HepG2 (cell line): ENCODE measurements around the gene IFNLR1. TPM values are rescaled to one million over a fixed set of nuclear protein-coding genes. Genes with fewer than 3 reads are reported as not detected.

Source experiments
- ARID3A ChIP-seq: IDR thresholded peaks from 2 replicates; pipeline ENCODE4 v1.6.1; 2012; ENCODE audit warnings: low read depth, low read length, improper control_type of control experiment
- ATAD3A ChIP-seq: sonication (generic); formaldehyde crosslinking; IDR thresholded peaks from 2 replicates; pipeline ENCODE4 v1.4.0; 2020; ENCODE audit warnings: missing genetic modification reagents
- BCL6 ChIP-seq: IDR thresholded peaks from 2 replicates; pipeline ENCODE4 v1.6.1; 2016; ENCODE audit warnings: missing genetic modification reagents, missing compliant biosample characterization
- BORCS8-MEF2B ChIP-seq: sonication (generic); formaldehyde crosslinking; IDR thresholded peaks from 2 replicates; pipeline ENCODE4 v1.8.0; 2022; ENCODE audit warnings: mild to moderate bottlenecking, missing genetic modification reagents
- DBP ChIP-seq: sonication (generic); formaldehyde crosslinking; IDR thresholded peaks from 2 replicates; pipeline ENCODE4 v1.4.0; 2020; ENCODE audit warnings: missing genetic modification reagents; ENCODE audit errors: not compliant biosample characterization
- ERF ChIP-seq: IDR thresholded peaks from 2 replicates; pipeline ENCODE4 v1.6.1; 2018; ENCODE audit warnings: missing biosample characterization, missing genetic modification reagents
- HNRNPK ChIP-seq: fragments of 200-400 bp; formaldehyde crosslinking; IDR thresholded peaks from 2 replicates; pipeline ENCODE4 v1.6.1; 2018; ENCODE audit warnings: low read length, low read depth, moderate library complexity, mild to moderate bottlenecking; ENCODE audit not compliant: poor library complexity, severe bottlenecking
- HNRNPUL1 ChIP-seq: fragments of 200-400 bp; formaldehyde crosslinking; IDR thresholded peaks from 2 replicates; pipeline ENCODE4 v1.6.1; 2017; ENCODE audit warnings: low read depth, mild to moderate bottlenecking, low read length, moderate library complexity
- KAT2B ChIP-seq: fragments of 150-350 bp; IDR thresholded peaks from 2 replicates; pipeline ENCODE4 v1.6.1; 2014; ENCODE audit warnings: low read depth, low read length, borderline replicate concordance
- NR2F1 ChIP-seq, 2 experiments: fragments of 450-650 bp in 1 of 2; formaldehyde crosslinking in 1 of 2; IDR thresholded peaks; 2 replicates each; pipeline versions ENCODE4 v1.5.0 to v1.6.1; 2016 to 2020; ENCODE audit warnings: mild to moderate bottlenecking in 1 of 2, missing compliant biosample characterization in 1 of 2, missing genetic modification reagents in 1 of 2, moderate library complexity in 1 of 2
- ZNF232 ChIP-seq: sonication (generic); formaldehyde crosslinking; IDR thresholded peaks from 2 replicates; pipeline ENCODE4 v1.4.0; 2020; ENCODE audit warnings: missing genetic modification reagents, borderline replicate concordance
- ZNF503 ChIP-seq: sonication (generic); formaldehyde crosslinking; IDR thresholded peaks from 2 replicates; pipeline ENCODE4 v1.4.0; 2020; ENCODE audit warnings: missing genetic modification reagents
- ZNF687 ChIP-seq: sonication (generic); formaldehyde crosslinking; IDR thresholded peaks from 2 replicates; pipeline ENCODE4 v1.5.1; 2020; ENCODE audit warnings: mild to moderate bottlenecking, missing genetic modification reagents, moderate library complexity
- ZSCAN5A ChIP-seq: sonication (generic); formaldehyde crosslinking; IDR thresholded peaks from 2 replicates; pipeline ENCODE4 v1.8.0; 2022; ENCODE audit warnings: mild to moderate bottlenecking, missing genetic modification reagents, borderline replicate concordance
- polyA plus RNA-seq, 8 experiments: library from polyadenylated mRNA; depleted of rRNA in 3 of 8; stranded (reverse) in 7 of 8; unstranded in 1 of 8; fragments of >200 nt; fragmentation: Illumina TruSeq in 4 of 8; extraction: Trizol in 4 of 8; gene quantifications; 2 replicates each; pipeline versions ENCODE4 v1.2.1 to v1.2.3, GENCODE V29; 2011 to 2016; ENCODE audit warnings: low read depth in 4 of 8, missing spikeins in 1 of 8, mixed read lengths in 1 of 8; ENCODE audit not compliant: insufficient read depth in 1 of 8
- total RNA-seq, 5 experiments: library from RNA; depleted of rRNA; stranded (reverse); fragments of >200 nt; fragmentation: Illumina TruSeq; extraction: Trizol; gene quantifications; 2 replicates each; pipeline ENCODE4 v1.2.3, GENCODE V29; 2016; ENCODE audit warnings: low read depth in 1 of 5
- TF ChIP-seq, protein P1 (sequence below): sonication (generic); formaldehyde crosslinking; IDR thresholded peaks from 2 replicates; pipeline ENCODE4 v1.8.0; 2022; ENCODE audit warnings: missing genetic modification reagents, mild to moderate bottlenecking, borderline replicate concordance
- TF ChIP-seq, protein P2 (sequence below), 2 experiments: fragments of 450-650 bp in 1 of 2; sonication (generic) in 1 of 2; formaldehyde crosslinking; IDR thresholded peaks; 2 replicates each; pipeline versions ENCODE4 v1.5.0 to v1.8.0; 2020 to 2022; ENCODE audit warnings: mild to moderate bottlenecking in 1 of 2, missing genetic modification reagents in 1 of 2

IFNLR1 gene
- total and polyA plus RNA-seq, 2 of the 13 experiments (the other 11 are each of a cell fraction or from before 2014, with no cell fraction given): 3.8 to 8.5 TPM

GRCh38 chr1:24201941-24202440, 14.9 kb upstream of the IFNLR1 start (continued):
- TF ChIP-seq ARID3A (no peak), HNRNPUL1 (no peak), ZNF503 (CRISPR knock-in tag) (no peak), ZNF687 (peak; percentile 71), HNRNPK (no peak), NR2F1 (CRISPR knock-in tag; IDR thresholded peaks at IDR 0.05) (no peak), BCL6 (CRISPR knock-in tag) (no peak), BORCS8-MEF2B (no peak), ZNF232 (no peak), ERF (CRISPR knock-in tag) (0 out of 2 replicates have a peak, but pooled peaks have one; percentile 26), ZSCAN5A (CRISPR knock-in tag) (no peak), KAT2B (no peak), ATAD3A (no peak), DBP (no peak)
- TF ChIP-seq, protein P1, sequence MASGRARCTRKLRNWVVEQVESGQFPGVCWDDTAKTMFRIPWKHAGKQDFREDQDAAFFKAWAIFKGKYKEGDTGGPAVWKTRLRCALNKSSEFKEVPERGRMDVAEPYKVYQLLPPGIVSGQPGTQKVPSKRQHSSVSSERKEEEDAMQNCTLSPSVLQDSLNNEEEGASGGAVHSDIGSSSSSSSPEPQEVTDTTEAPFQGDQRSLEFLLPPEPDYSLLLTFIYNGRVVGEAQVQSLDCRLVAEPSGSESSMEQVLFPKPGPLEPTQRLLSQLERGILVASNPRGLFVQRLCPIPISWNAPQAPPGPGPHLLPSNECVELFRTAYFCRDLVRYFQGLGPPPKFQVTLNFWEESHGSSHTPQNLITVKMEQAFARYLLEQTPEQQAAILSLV: no peak
- TF ChIP-seq, protein P2, sequence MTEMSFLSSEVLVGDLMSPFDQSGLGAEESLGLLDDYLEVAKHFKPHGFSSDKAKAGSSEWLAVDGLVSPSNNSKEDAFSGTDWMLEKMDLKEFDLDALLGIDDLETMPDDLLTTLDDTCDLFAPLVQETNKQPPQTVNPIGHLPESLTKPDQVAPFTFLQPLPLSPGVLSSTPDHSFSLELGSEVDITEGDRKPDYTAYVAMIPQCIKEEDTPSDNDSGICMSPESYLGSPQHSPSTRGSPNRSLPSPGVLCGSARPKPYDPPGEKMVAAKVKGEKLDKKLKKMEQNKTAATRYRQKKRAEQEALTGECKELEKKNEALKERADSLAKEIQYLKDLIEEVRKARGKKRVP (CRISPR knock-in tag; IDR thresholded peaks at IDR 0.05): no peak
